Measurements from ENCODE around the gene CCAR1.
"Not testable (repeated sequence)": the region's sequence is repeated elsewhere in the genome, so short reads cannot be mapped to it uniquely, and the experiment has no call there.

The CCAR1 gene

DNA sequence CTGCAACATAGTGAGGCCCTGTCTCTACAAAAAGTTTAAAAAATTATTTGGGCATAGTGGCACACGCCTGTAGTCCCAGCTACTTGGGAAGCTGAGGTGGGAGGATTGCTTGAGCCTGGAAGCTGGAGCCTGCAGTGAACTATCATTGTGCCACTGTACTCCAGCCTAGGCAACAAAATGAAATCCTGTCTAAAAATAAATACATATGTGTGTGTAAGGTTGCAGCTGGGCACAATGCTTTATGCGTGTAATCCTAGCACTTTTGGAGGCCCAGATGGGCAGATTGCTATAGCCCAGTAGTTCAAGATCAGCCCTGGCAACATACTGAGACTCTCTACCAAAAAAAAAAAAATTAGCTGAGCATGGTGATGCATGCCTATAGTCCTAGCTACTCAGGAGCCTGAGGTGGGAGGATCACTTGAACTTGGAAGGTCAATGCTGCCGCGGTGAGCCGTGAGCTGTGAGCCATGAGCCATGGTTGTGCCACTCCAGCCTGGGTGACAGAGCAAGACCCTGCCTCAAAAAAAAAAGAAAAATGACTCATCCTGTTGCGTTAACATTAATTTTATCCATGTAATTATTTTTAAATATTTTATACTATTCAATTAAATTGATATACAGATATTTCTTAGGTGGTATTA lies 38.3 kb downstream of the CCAR1 start:
- DNase-seq (ENCODE audit: extremely low read depth in 1 of 2, low read depth in 1 of 2) = no peak

GRCh38 chr10:68759967-68760366 lies 38.9 kb downstream of the CCAR1 start:
- no peak for DNase-seq (ENCODE audit: extremely low read depth in 1 of 2, low read depth in 1 of 2)

- DNase-seq (ENCODE audit: extremely low read depth in 1 of 2, low read depth in 1 of 2) = not testable (repeated sequence)
Measured at GRCh38 chr10:68767407-68767806, 46.4 kb downstream of the CCAR1 start.

DNA sequence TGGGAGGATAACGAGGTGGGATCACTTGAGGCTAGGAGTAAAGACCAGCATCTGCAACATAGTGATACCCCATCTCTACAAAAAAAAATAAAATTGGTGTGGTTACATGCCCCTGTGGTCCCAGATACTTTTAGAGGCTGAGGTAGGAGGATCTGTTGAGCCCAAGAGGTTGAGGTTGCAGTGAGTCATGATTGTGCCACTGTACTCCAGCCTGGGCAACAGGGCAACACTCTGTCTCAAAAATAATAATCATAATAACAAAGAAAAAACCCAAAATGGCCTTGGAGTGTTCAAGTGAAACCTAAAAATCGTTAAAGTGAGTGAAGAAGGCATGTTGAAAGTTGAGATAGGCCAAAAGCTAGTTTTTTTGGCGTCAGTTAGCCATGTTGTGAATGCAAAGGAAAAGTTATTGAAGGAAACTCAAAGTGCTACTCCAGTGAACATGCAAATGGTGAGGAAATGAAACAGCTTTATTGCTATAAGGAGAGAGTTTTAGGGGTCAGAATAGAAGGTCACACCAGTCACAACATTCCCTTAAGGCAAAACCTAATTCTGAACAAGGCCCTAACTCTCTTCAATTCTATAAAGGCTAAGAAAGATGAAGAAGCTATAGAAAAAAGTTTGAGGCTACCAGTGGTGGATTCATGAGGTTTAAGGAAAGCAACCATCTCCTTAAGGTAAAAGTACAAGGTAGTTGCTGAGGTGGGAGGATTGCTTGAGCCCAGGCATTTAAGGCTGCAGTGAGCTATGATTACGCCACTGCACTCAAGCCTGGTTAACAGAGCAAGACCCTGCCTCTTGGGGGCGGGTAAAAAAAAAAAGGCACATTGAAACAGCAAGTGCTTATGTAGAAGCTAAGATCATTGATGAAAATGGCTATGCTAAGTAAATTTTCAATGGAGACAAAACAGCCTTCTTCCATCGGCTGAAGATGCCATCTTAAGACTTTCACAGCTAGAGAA lies 60.9 kb downstream of the CCAR1 start:
- no peak for DNase-seq (ENCODE audit: extremely low read depth in 1 of 2, low read depth in 1 of 2)

DNA sequence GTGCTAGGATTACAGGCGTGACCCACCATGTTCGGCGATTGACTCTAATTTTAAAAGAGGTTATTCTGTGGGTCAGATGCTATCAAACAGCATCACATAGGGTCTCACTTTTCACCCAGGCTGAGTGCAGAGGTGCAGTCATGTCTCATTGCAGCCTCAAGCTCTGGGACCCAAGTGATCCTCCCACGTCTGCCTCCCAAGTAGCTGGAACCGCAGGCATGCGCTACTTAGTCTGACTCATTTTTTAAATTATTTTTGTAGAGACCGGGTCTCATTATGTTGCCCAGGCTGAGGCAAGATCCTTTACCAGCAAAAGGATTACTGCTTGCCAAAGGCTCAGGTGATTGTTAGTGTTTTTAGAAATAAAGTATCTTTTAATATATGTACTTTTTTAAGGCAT lies 63.4 kb downstream of the CCAR1 start:
- no peak for DNase-seq (ENCODE audit: extremely low read depth in 1 of 2, low read depth in 1 of 2)

GRCh38 chr10:68787813-68788212 lies 66.8 kb downstream of the CCAR1 start:
- no peak for DNase-seq (ENCODE audit: extremely low read depth in 1 of 2, low read depth in 1 of 2)

GRCh38 chr10:68790476-68790875 lies 69.4 kb downstream of the CCAR1 start:
- DNase-seq (ENCODE audit: extremely low read depth in 1 of 2, low read depth in 1 of 2) = no peak

DNA sequence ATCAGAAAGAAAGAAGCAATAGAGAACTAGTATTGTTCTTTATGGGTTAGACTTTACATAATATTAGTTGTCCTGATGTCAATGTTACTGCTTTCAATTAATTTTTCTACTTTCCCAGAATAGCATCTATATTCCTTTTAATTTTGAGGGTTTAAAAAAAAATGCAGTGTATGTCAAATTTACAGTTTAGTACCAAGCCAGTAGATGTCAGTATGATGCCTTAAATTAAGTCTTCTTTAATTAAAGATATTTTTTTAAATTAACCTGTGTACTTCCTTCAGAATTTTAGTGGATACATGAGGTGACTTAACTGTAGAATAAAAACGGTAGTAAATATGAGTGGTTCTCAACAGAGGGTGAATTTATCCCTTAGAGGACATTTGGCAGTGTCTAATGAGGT lies 71.1 kb downstream of the CCAR1 start:
- no peak for DNase-seq (ENCODE audit: extremely low read depth in 1 of 2, low read depth in 1 of 2)

DNA sequence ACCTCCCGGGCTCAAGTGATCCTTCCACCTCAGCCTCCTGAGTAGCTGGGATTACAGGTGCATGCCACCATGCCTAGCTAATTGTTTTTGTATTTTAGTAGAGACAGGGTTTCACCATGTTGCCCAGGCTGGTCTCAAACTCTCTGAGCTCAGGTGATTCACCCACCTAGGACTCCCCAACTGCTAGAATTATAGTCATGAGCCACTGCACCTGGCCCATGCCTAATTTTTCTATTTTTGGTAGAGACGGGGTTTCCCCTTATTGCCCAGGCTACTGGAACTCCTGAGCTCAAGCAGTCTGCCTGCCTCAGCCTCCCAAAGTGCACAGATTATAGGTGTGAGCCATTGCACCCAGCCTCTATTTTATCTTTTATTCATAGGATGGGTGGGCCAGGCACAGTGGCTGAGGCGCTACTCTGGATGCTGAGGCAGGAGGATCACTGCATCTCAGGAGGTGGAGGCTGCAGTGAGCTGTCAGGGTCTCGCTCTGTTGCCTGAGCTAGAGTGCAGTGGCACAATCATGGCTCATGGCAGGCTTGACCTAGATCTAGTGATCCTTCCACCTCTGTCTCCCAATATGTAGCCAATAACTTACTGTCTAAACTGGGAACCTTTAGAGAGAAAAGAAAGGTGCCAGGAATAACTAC lies 75.0 kb downstream of the CCAR1 start:
- DNase-seq (ENCODE audit: extremely low read depth in 1 of 2, low read depth in 1 of 2) = no peak

- no peak for DNase-seq (ENCODE audit: extremely low read depth in 1 of 2, low read depth in 1 of 2)
Measured at GRCh38 chr10:68796605-68797004, 75.6 kb downstream of the CCAR1 start.

- DNase-seq (ENCODE audit: extremely low read depth in 1 of 2, low read depth in 1 of 2) = no peak
Measured at GRCh38 chr10:68800211-68800610, 79.2 kb downstream of the CCAR1 start.

DNA sequence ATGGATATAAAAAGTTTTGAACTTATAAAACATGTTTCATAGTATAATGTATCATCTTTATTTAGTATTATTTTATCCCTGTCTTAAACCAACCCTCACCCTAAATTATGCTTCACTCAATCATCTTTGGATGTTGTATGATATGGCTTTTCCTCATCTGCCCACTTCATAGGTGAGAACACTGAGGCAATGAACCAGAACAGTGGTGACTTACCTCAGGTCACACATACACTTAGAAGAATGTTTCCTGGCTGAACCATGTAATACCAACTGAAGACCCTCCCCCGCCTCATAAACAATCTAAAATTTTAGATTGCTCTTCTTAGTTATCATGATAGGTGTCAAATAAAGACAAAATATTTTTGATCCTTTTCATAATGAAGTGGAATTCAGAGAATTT lies 83.7 kb downstream of the CCAR1 start:
- no peak for DNase-seq (ENCODE audit: extremely low read depth in 1 of 2, low read depth in 1 of 2)

- not testable (repeated sequence) for DNase-seq (ENCODE audit: extremely low read depth in 1 of 2, low read depth in 1 of 2)
Measured at GRCh38 chr10:68810830-68811229, 89.8 kb downstream of the CCAR1 start.

DNA sequence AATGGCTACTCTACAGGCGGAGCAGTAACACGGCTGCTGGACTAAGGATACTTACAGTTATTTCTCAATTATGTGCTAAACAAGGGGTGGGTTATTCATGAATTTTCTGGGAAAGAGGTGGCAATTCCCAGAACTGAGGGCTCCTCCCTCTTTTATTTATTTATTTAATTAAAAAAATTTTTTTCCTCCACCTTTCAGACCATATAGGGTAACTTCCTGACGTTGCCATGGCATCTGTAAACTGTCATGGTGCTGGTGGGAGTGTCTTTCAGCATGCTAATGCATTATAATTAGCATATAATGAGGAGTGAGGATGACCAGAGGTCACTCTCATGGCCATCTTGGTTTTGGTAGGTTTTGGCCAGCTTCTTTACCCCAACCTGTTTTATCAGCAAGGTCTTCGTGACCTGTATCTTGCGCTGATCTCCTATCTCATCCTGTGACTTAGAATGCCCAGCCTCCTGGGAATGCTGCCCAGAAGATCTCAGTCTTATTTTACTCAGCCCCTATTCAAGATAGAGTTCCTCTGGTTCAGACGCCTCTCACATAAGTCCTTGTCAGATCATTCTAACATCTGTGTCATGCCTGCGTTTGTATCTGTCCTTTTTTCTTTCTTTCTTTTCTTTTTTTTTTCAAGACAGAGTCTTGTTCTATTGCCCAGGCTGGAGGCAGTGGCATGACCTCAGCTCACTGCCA lies 90.4 kb downstream of the CCAR1 start:
- no peak for DNase-seq (ENCODE audit: extremely low read depth in 1 of 2, low read depth in 1 of 2)

DNA sequence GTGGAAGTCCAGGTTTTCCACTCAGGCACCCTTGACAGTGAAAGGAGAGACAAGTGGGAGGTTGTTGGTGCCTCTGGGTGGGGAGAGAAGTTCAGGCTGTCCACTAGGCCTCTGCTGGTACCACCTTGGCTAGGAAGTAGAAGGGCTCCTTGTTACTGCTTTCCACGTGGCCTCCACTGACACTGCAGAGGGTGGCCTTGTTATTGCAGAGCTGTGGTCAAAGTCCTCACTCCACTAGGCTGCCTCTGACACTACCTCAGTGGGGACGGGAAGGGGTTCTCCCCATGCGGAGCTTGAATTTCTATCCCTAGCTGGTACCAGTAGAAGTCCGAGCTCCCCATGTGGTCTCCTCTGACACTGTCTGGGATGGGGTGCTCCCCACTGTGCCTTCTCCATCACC lies 91.4 kb downstream of the CCAR1 start:
- no peak for DNase-seq (ENCODE audit: extremely low read depth in 1 of 2, low read depth in 1 of 2)

DNA sequence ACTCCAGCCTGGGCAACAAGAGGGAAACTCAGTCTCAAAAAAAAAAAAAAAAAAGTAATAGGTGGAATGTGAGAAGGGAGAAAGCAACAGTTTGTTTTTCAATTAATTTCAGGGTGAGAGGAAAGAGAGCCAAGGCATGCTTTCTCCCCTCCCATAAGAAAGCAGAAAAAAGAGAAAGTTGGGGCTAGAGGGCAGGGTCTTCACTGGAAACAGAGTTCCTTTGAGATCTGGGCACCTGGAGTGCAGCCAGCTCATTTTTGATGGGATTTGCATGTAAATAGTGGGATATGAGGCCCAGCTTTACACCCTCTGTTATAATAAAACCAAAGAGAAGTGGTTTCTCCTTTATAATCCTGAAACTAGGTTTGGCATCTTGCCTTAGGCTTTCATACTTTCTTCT lies 92.5 kb downstream of the CCAR1 start:
- DNase-seq (ENCODE audit: extremely low read depth in 1 of 2, low read depth in 1 of 2) = no peak

- DNase-seq (ENCODE audit: extremely low read depth in 1 of 2, low read depth in 1 of 2) = no peak
Measured at GRCh38 chr10:68816796-68817412, 95.9 kb downstream of the CCAR1 start.

DNA sequence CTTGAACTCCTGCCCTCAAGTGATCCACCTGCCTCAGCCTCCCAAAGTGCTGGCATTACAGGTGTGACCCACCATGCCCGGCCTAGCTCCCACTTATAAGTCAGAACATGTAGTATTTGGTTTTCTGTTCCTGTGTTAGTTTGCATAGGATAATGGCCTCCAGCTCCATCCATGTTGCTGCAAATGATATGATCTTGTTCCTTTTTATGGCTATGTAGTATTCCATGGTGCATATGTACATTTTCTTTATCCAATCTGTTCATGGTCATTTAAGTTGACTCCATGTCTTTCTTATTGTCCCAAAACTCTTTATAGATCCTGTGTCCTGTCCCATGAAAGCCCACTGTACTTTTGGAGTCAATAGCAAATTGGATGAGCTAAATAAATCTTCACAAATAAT lies 99.3 kb downstream of the CCAR1 start:
- DNase-seq (ENCODE audit: extremely low read depth in 1 of 2, low read depth in 1 of 2) = not testable (repeated sequence)

GRCh38 chr10:68822626-68823025 lies 101.6 kb downstream of the CCAR1 start:
- not testable (repeated sequence) for DNase-seq (ENCODE audit: extremely low read depth in 1 of 2, low read depth in 1 of 2)

- peak; percentile 28 to 30 for DNase-seq (ENCODE audit: extremely low read depth in 1 of 2, low read depth in 1 of 2)
Measured at GRCh38 chr10:68826764-68827591, 105.9 kb downstream of the CCAR1 start, which contains the start of gene STOX1. Gene STOX1, plus strand, starts transcription at chr10:68827531. Its CDS starts 93 bp downstream, at chr10:68827624.
